ENCODE data around the gene SIDT1. TPM values are rescaled to one million over a fixed set of nuclear protein-coding genes. Genes with fewer than 3 reads are reported as not detected.

Gene SIDT1
- total RNA-seq, 2 experiments from 2014 or later: 23.9 to 25.5 TPM

DNA sequence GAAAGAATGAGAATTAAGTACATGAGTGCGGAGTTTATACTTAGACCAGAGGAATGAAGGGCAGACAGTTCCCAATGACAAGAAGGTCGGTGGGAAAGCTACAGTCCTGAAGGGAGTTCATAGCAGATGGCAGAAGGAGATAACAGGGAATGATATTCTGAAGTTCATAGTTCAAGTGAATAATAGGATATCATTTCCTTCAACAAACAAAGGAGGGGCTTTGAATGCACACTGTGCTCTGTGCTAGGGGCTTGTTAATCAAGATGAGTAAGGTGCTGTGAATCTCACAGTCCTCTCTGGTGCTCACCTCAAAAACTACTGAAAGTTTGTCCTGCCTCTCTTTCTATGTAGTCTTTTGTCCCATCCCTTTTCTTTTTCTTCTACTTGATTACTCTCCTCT, 41.9 kb downstream of the SIDT1 start:
- Mint-ChIP-seq H3K9me3 (no peaks in the 10 kb centered on the region), H3K4me3 (no peak overlapping the region), H3K4me1 (peaks cover 5% of the 10 kb centered on the region), H3K27me3 (no peaks in the 10 kb centered on the region), H3K36me3 (ENCODE audit: low read depth) (peaks cover 6% of the 10 kb centered on the region), H3K27ac (no peak overlapping the region)
- DNase-seq: no peak
- CTCF ChIA-PET: interaction anchor here (0.8 to 2.6 kb wide), 2 partner anchors 79 to 82 kb away, joined by 3 to 9 read pairs; no protein-coding TSS in a partner anchor
- POLR2A ChIA-PET: no interaction called here

DNA sequence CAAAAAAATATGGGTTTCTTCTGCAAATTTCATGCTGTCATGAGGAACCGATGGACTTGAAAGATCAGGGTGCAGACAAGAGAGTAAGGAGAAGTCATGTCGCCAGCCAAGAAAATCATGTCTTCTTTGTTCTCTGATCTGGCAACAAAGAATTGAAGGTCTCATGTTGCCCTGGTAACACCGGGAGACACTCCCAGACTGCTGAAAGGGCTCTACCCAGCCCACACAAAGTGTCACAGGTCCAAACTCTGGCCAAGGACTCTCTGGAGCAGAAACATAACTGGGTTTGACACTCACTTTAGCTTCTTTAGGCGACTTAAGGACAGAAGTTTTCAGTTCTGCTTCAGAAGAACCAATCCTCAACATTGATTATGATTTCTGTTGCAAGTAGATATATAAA, 42.9 kb downstream of the SIDT1 start:
- ChIA-PET CTCF (interaction anchor here (0.6 to 2.6 kb wide), 2 partner anchors 80 to 83 kb away, joined by 3 to 9 read pairs; no protein-coding TSS in a partner anchor), POLR2A (interaction anchor here (1.4 kb wide), 1 partner anchor 61 kb away, joined by 3 read pairs; no protein-coding TSS in a partner anchor)
- Mint-ChIP-seq H3K36me3 (ENCODE audit: low read depth) (peaks cover 4% of the 10 kb centered on the region), H3K27me3 (no peaks in the 10 kb centered on the region), H3K27ac (no peak overlapping the region), H3K9me3 (no peaks in the 10 kb centered on the region), H3K4me1 (peaks cover 5% of the 10 kb centered on the region), H3K4me3 (no peak overlapping the region)
- DNase-seq: no peak

GRCh38 chr3:113585228-113585627, 52.9 kb downstream of the SIDT1 start:
- DNase-seq: no peak
- no peaks in the 10 kb centered on the region for H3K9me3 Mint-ChIP-seq
- ChIA-PET CTCF (no interaction called here), POLR2A (no interaction called here)
- H3K27ac Mint-ChIP-seq: no peak overlapping the region
- H3K4me3 Mint-ChIP-seq: no peak overlapping the region
- peaks cover 23% of the 10 kb centered on the region for H3K36me3 Mint-ChIP-seq (ENCODE audit: low read depth)
- no peaks in the 10 kb centered on the region for H3K27me3 Mint-ChIP-seq
- H3K4me1 Mint-ChIP-seq: no peaks in the 10 kb centered on the region

GRCh38 chr3:113585720-113586119, 53.4 kb downstream of the SIDT1 start:
- peaks cover 24% of the 10 kb centered on the region for H3K36me3 Mint-ChIP-seq (ENCODE audit: low read depth)
- H3K27ac Mint-ChIP-seq: no peak overlapping the region
- no peaks in the 10 kb centered on the region for H3K9me3 Mint-ChIP-seq
- DNase-seq: no peak
- ChIA-PET CTCF (interaction anchor here (1.0 kb wide), 1 partner anchor 8 kb away, joined by 8 read pairs; no protein-coding TSS in a partner anchor), POLR2A (no interaction called here)
- no peak overlapping the region for H3K4me3 Mint-ChIP-seq
- no peaks in the 10 kb centered on the region for H3K4me1 Mint-ChIP-seq
- H3K27me3 Mint-ChIP-seq: no peaks in the 10 kb centered on the region

GRCh38 chr3:113588806-113589205, 56.5 kb downstream of the SIDT1 start:
- H3K9me3 Mint-ChIP-seq: no peaks in the 10 kb centered on the region
- H3K4me3 Mint-ChIP-seq: no peak overlapping the region
- H3K4me1 Mint-ChIP-seq: no peaks in the 10 kb centered on the region
- H3K27ac Mint-ChIP-seq: no peak overlapping the region
- ChIA-PET CTCF (interaction anchor here (0.6 to 0.7 kb wide), 2 partner anchors 74 to 132 kb away, joined by 3 read pairs; partner anchors contain the start of gene SPICE1), POLR2A (no interaction called here)
- H3K36me3 Mint-ChIP-seq (ENCODE audit: low read depth): peaks cover 34% of the 10 kb centered on the region
- no peaks in the 10 kb centered on the region for H3K27me3 Mint-ChIP-seq
- no peak for DNase-seq

DNA sequence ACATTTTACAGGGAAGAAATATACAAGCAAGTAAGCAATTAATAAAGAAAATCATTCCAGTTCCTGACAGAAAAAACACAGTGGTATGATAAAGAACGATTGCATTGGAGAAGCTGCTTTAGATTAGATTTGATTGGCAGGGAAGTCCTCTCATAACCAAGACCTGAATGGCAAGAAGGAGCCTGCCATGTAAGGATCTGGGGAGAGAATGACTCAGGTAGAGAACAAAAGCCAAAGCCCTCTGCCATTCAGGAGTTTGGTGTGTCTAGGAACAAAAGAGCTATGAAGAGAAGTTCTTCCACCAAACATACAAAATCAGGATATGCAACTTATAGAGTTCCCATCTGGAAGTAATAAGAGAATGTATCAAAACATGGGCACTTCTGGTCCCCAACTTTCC, 57.6 kb downstream of the SIDT1 start:
- Mint-ChIP-seq H3K27me3 (no peaks in the 10 kb centered on the region), H3K4me3 (no peak overlapping the region), H3K9me3 (no peaks in the 10 kb centered on the region), H3K4me1 (no peaks in the 10 kb centered on the region), H3K27ac (no peak overlapping the region), H3K36me3 (ENCODE audit: low read depth) (peaks cover 41% of the 10 kb centered on the region)
- CTCF ChIA-PET: interaction anchor here (1.1 kb wide), 1 partner anchor 13 kb away, joined by 4 read pairs; no protein-coding TSS in a partner anchor
- POLR2A ChIA-PET: no interaction called here
- no peak for DNase-seq

- Mint-ChIP-seq H3K9me3 (no peaks in the 10 kb centered on the region), H3K4me3 (no peak overlapping the region), H3K36me3 (ENCODE audit: low read depth) (peaks cover 41% of the 10 kb centered on the region), H3K27me3 (no peaks in the 10 kb centered on the region), H3K4me1 (no peaks in the 10 kb centered on the region), H3K27ac (no peak overlapping the region)
- DNase-seq: no peak
- ChIA-PET POLR2A (no interaction called here), CTCF (no interaction called here)
These were observed 58.6 kb downstream of the SIDT1 start for GRCh38 chr3:113590983-113591382.

- Mint-ChIP-seq H3K9me3 (no peaks in the 10 kb centered on the region), H3K27ac (no peak overlapping the region), H3K27me3 (no peaks in the 10 kb centered on the region), H3K4me3 (no peak overlapping the region), H3K4me1 (no peaks in the 10 kb centered on the region), H3K36me3 (ENCODE audit: low read depth) (peaks cover 32% of the 10 kb centered on the region)
- POLR2A ChIA-PET: interaction anchor here (0.7 kb wide), 1 partner anchor 211 kb away, joined by 3 read pairs; no protein-coding TSS in a partner anchor
- CTCF ChIA-PET: interaction anchor here (0.9 kb wide), 1 partner anchor 17 kb away, joined by 3 read pairs; no protein-coding TSS in a partner anchor
- DNase-seq: no peak
These were observed 61.7 kb downstream of the SIDT1 start for GRCh38 chr3:113594066-113594465.

- Mint-ChIP-seq H3K36me3 (ENCODE audit: low read depth) (peaks cover 24% of the 10 kb centered on the region), H3K27me3 (no peaks in the 10 kb centered on the region), H3K4me1 (no peaks in the 10 kb centered on the region), H3K4me3 (no peak overlapping the region), H3K27ac (no peak overlapping the region), H3K9me3 (no peaks in the 10 kb centered on the region)
- CTCF ChIA-PET: interaction anchor here (0.7 kb wide), 2 partner anchors 14 to 28 kb away, joined by 3 to 4 read pairs; no protein-coding TSS in a partner anchor
- no peak for DNase-seq
- POLR2A ChIA-PET: no interaction called here
These were observed 65.4 kb downstream of the SIDT1 start for GRCh38 chr3:113597596-113598354.

- CTCF ChIA-PET: no interaction called here
- H3K9me3 Mint-ChIP-seq: no peaks in the 10 kb centered on the region
- H3K4me3 Mint-ChIP-seq: no peak overlapping the region
- peaks cover 24% of the 10 kb centered on the region for H3K36me3 Mint-ChIP-seq (ENCODE audit: low read depth)
- no peak for DNase-seq
- no peaks in the 10 kb centered on the region for H3K4me1 Mint-ChIP-seq
- H3K27me3 Mint-ChIP-seq: no peaks in the 10 kb centered on the region
- H3K27ac Mint-ChIP-seq: no peak overlapping the region
- POLR2A ChIA-PET: no interaction called here
These were observed 68.2 kb downstream of the SIDT1 start for GRCh38 chr3:113600418-113601182.

DNA sequence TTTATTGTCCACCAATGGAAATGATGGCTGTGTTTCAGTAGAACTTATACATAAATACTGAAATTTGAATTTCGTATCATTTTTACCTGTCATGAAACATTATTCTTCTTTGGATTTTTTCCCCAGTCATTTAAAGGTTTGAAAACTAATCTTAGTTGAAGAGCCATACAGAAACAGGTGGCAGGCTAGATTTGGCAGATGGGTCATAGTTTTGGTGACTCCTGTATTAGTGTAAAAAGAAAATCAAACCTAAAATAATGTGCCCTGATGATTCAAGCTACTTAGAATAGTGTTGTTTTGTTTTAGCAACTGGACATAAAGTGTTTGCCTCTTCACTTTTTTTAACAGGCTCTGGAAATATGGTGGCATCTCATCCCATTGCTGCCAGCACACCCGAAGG, 68.9 kb downstream of the SIDT1 start:
- H3K27me3 Mint-ChIP-seq: no peaks in the 10 kb centered on the region
- POLR2A ChIA-PET: no interaction called here

DNA sequence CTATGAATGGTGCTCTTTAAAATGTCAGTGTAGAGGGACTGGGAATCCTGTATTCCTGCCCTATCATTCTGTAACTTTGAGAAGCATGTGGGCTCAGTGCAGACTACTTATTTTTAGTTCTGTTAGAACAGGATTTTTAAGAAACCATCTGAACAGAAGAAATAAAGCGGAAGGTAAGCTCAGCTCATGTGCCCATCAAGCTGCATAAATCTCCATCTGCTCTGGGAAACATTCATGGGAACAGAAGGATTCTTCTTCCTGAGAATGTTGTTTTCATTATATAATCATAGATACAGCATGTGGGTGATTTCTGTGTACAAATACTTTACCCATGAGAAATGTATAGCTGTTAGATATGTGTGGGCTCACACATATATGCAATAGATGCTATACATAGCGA, 69.9 kb downstream of the SIDT1 start:
- H3K4me3 Mint-ChIP-seq: no peak overlapping the region
- ChIA-PET CTCF (interaction anchor here (3.1 kb wide), 1 partner anchor 24 kb away, joined by 8 read pairs; no protein-coding TSS in a partner anchor), POLR2A (no interaction called here)
- peaks cover 33% of the 10 kb centered on the region for H3K36me3 Mint-ChIP-seq (ENCODE audit: low read depth)
- no peak overlapping the region for H3K27ac Mint-ChIP-seq
- H3K27me3 Mint-ChIP-seq: no peaks in the 10 kb centered on the region
- H3K4me1 Mint-ChIP-seq: peaks cover 13% of the 10 kb centered on the region
- H3K9me3 Mint-ChIP-seq: no peaks in the 10 kb centered on the region
- DNase-seq: no peak

More for the DNA sequence above, 68.9 kb downstream of the SIDT1 start:
- Mint-ChIP-seq H3K4me3 (no peak overlapping the region), H3K9me3 (no peaks in the 10 kb centered on the region), H3K27ac (no peak overlapping the region), H3K36me3 (ENCODE audit: low read depth) (peaks cover 24% of the 10 kb centered on the region), H3K4me1 (peaks cover 3% of the 10 kb centered on the region)
- no peak for DNase-seq
- CTCF ChIA-PET: no interaction called here

- no peak for DNase-seq
- H3K9me3 Mint-ChIP-seq: no peaks in the 10 kb centered on the region
- H3K27me3 Mint-ChIP-seq: no peaks in the 10 kb centered on the region
- peaks cover 35% of the 10 kb centered on the region for H3K36me3 Mint-ChIP-seq (ENCODE audit: low read depth)
- peaks cover 19% of the 10 kb centered on the region for H3K4me1 Mint-ChIP-seq
- H3K27ac Mint-ChIP-seq: no peak overlapping the region
- CTCF ChIA-PET: interaction anchor here (3.1 kb wide), 1 partner anchor 25 kb away, joined by 8 read pairs; no protein-coding TSS in a partner anchor
- H3K4me3 Mint-ChIP-seq: no peak overlapping the region
- POLR2A ChIA-PET: no interaction called here
These were observed 70.5 kb downstream of the SIDT1 start for GRCh38 chr3:113602836-113603235.
